Loucy (cell line): ENCODE results near the gene ZNF732.
"Not testable (repeated sequence)": the region's sequence is repeated elsewhere in the genome, so short reads cannot be mapped to it uniquely, and the experiment has no call there.

Experiments used
- EZH2phosphoT487 ChIP-seq: fragments of 200-600 bp; IDR thresholded peaks from 2 replicates; pipeline ENCODE4 v1.6.1; 2018; ENCODE audit warnings: antibody characterized with exemption, mild to moderate bottlenecking, moderate library complexity, borderline replicate concordance
- TF ChIP-seq, protein P1 (sequence below): fragments of 200-600 bp; sonication (generic); conservative IDR thresholded peaks from 2 replicates; pipeline ENCODE4 v1.5.1; 2014; ENCODE audit warnings: mild to moderate bottlenecking, antibody characterized with exemption, low read length

DNA sequence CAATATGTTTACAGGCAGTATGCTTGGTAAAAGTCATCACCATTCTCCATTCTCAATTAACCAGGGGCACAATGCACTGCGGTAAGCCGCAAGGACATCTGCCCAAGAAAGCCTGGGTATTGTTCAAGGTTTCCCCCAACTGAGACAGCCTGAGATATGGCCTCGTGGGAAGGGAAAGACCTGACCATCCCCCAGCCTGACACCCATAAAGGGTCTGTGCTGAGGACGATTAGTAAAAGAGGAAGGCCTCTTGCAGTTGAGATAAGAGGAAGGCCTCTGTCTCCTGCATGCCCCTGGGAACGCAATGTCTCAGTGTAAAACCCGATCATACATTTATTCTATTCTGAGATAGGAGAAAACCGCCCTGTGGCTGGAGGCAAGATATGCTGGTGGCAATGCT, 63.9 kb downstream of the ZNF732 start:
- TF ChIP-seq, protein P1, sequence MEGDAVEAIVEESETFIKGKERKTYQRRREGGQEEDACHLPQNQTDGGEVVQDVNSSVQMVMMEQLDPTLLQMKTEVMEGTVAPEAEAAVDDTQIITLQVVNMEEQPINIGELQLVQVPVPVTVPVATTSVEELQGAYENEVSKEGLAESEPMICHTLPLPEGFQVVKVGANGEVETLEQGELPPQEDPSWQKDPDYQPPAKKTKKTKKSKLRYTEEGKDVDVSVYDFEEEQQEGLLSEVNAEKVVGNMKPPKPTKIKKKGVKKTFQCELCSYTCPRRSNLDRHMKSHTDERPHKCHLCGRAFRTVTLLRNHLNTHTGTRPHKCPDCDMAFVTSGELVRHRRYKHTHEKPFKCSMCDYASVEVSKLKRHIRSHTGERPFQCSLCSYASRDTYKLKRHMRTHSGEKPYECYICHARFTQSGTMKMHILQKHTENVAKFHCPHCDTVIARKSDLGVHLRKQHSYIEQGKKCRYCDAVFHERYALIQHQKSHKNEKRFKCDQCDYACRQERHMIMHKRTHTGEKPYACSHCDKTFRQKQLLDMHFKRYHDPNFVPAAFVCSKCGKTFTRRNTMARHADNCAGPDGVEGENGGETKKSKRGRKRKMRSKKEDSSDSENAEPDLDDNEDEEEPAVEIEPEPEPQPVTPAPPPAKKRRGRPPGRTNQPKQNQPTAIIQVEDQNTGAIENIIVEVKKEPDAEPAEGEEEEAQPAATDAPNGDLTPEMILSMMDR: not testable (repeated sequence)
- not testable (repeated sequence) for TF ChIP-seq EZH2phosphoT487
